ENCODE results near the gene POC1B.

Gene POC1B

GRCh38 chr12:89493670-89494302, 32.1 kb downstream of the POC1B start:
- DNase-seq: no peak

GRCh38 chr12:89492883-89493282, 33.0 kb downstream of the POC1B start:
- no peak for DNase-seq

- no peak for DNase-seq
These were observed 34.9 kb downstream of the POC1B start for GRCh38 chr12:89490922-89491321.

GRCh38 chr12:89486264-89486663, 39.6 kb downstream of the POC1B start:
- DNase-seq: no peak

GRCh38 chr12:89484470-89484869, 41.4 kb downstream of the POC1B start:
- DNase-seq: no peak

- DNase-seq: no peak
These were observed 44.5 kb downstream of the POC1B start for GRCh38 chr12:89481213-89481914.

- no peak for DNase-seq
These were observed 45.9 kb downstream of the POC1B start for GRCh38 chr12:89479982-89480381.

GRCh38 chr12:89477633-89478279, 48.1 kb downstream of the POC1B start:
- peak; percentile 17 for DNase-seq

- no peak for DNase-seq
These were observed 48.8 kb downstream of the POC1B start for GRCh38 chr12:89476904-89477595.

- no peak for DNase-seq
These were observed 49.6 kb downstream of the POC1B start for GRCh38 chr12:89476232-89476631.

GRCh38 chr12:89475203-89475990, 50.5 kb downstream of the POC1B start:
- DNase-seq: no peak

- peak; percentile 23 for DNase-seq
These were observed 51.2 kb downstream of the POC1B start for GRCh38 chr12:89474615-89475014.

- peak; percentile 77 for DNase-seq
These were observed 53.3 kb downstream of the POC1B start for GRCh38 chr12:89472508-89472907.

- peak; percentile 66 for DNase-seq
These were observed 54.9 kb downstream of the POC1B start for GRCh38 chr12:89470741-89471509.

- DNase-seq: peak; percentile 71
These were observed 56.5 kb downstream of the POC1B start for GRCh38 chr12:89469361-89469760.

- peak; percentile 65 for DNase-seq
These were observed 57.1 kb downstream of the POC1B start for GRCh38 chr12:89468648-89469326.

GRCh38 chr12:89468017-89468416, 57.8 kb downstream of the POC1B start:
- peak; percentile 64 for DNase-seq

GRCh38 chr12:89464974-89465592, 60.8 kb downstream of the POC1B start:
- DNase-seq: no peak

- DNase-seq: peak; percentile 74
These were observed 63.9 kb downstream of the POC1B start for GRCh38 chr12:89461649-89462612.

GRCh38 chr12:89461190-89461589, 64.7 kb downstream of the POC1B start:
- DNase-seq: no peak
